ENCODE data around the gene NCR1. TPM values are rescaled to one million over a fixed set of nuclear protein-coding genes. Genes with fewer than 3 reads are reported as not detected.
"Not testable (repeated sequence)": the region's sequence is repeated elsewhere in the genome, so short reads cannot be mapped to it uniquely, and the experiment has no call there.

The NCR1 gene
- polyA plus RNA-seq, 1 experiment: not detected

DNA sequence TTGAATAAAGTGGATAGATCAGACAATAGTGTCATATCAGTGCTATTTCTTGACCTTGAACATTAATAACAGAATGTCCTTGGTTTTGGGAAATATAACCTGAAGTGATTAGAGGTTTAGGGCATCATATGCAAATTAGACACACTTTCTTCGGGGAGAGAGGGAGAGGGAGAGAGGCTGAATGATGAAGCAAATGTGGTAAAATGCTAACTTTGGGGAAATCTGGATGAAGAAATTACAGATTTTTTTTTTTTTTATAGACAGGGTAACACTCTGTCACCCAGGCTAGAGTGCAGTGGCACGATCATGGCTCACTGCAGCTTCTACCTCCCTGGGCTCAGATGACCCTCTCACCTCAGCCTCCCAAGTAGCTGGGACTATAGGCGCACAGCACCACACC is 3.9 kb upstream of the NCR1 start:
- DNase-seq (ENCODE audit: low read depth): no peak
- ChIA-PET POLR2A (no interaction called here), CTCF (no interaction called here)
- H3K27me3 ChIP-seq (ENCODE audit: control insufficient read depth, insufficient read depth, low read length): no peaks in the 10 kb centered on the region
- no peaks in the 10 kb centered on the region for H3K36me3 ChIP-seq (ENCODE audit: control insufficient read depth, insufficient read depth, low read length)
- no peak overlapping the region for H3K4me3 ChIP-seq (ENCODE audit: low read depth, low read length)
- TF ChIP-seq, protein P1, sequence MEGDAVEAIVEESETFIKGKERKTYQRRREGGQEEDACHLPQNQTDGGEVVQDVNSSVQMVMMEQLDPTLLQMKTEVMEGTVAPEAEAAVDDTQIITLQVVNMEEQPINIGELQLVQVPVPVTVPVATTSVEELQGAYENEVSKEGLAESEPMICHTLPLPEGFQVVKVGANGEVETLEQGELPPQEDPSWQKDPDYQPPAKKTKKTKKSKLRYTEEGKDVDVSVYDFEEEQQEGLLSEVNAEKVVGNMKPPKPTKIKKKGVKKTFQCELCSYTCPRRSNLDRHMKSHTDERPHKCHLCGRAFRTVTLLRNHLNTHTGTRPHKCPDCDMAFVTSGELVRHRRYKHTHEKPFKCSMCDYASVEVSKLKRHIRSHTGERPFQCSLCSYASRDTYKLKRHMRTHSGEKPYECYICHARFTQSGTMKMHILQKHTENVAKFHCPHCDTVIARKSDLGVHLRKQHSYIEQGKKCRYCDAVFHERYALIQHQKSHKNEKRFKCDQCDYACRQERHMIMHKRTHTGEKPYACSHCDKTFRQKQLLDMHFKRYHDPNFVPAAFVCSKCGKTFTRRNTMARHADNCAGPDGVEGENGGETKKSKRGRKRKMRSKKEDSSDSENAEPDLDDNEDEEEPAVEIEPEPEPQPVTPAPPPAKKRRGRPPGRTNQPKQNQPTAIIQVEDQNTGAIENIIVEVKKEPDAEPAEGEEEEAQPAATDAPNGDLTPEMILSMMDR (IDR thresholded peaks at IDR 0.05; ENCODE audit: insufficient read depth, low read depth, low read length): no peak

DNA sequence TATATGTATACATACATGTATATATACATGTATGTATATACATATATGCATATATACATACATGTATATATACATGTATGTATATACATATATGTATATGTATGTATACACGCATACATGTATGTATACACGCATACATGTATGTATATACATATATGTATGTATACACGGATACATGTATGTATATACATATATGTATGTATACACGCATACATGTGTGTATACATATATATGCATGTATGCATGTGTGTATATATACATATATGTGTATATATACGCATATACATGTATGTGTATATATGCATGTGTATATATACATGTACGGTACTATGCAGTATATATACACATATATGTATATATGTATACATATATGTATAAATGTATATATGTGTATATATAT is 2.6 kb upstream of the NCR1 start:
- Histone ChIP-seq H3K4me3 (ENCODE audit: low read depth, low read length) (no peak overlapping the region), H3K36me3 (ENCODE audit: control insufficient read depth, insufficient read depth, low read length) (no peaks in the 10 kb centered on the region), H3K27me3 (ENCODE audit: control insufficient read depth, insufficient read depth, low read length) (no peaks in the 10 kb centered on the region)
- CTCF ChIA-PET: no interaction called here
- DNase-seq (ENCODE audit: low read depth): no peak
- POLR2A ChIA-PET: no interaction called here
- TF ChIP-seq, protein P1 (IDR thresholded peaks at IDR 0.05; ENCODE audit: insufficient read depth, low read depth, low read length): no peak

DNA sequence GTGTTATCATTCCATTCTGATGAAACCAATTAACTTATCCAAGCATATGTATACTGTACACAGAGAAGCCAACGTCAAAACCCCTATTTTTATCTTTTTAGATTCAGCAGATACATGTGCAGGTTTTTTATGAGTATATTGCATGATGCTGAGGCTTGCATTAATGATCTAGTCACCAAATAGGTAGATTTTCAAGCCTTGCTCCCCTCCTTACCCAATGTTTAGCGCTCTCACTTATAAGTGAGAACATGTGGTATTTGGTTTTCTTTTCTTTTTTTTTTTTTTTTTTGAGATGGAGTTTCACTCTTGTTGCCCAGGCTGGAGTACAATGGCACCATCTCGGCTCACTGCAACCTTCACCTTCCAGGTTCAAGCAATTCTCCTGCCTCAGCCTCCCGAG is 1.7 kb upstream of the NCR1 start:
- H3K27me3 ChIP-seq (ENCODE audit: control insufficient read depth, insufficient read depth, low read length); DNase-seq (ENCODE audit: low read depth); H3K36me3 ChIP-seq (ENCODE audit: control insufficient read depth, insufficient read depth, low read length); CTCF ChIA-PET; POLR2A ChIA-PET; H3K4me3 ChIP-seq (ENCODE audit: low read depth, low read length): not testable (repeated sequence)

DNA sequence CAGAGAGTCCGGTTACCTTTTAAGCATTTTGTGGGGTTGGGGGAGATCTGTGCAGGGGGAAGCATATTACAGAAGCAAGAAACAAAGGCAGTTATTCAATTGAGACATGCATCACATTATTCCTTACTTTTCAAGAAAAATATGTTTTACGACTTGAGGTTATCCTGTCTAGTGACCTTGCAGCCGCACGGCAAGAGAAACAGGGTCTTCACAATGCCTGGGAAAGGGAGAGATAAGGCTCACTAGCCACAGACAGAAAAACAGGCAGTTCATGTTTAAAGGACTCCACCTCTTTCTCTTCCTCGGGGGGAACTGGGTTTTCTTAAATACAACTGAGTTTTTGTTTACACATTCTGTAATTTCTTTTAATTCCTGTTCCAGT is 536 bp upstream of the NCR1 start:
- H3K4me3 ChIP-seq (ENCODE audit: low read depth, low read length): no peak overlapping the region
- ChIA-PET CTCF (no interaction called here), POLR2A (no interaction called here)
- no peaks in the 10 kb centered on the region for H3K27me3 ChIP-seq (ENCODE audit: control insufficient read depth, insufficient read depth, low read length)
- TF ChIP-seq, protein P1 (IDR thresholded peaks at IDR 0.05; ENCODE audit: insufficient read depth, low read depth, low read length): no peak
- H3K36me3 ChIP-seq (ENCODE audit: control insufficient read depth, insufficient read depth, low read length): no peaks in the 10 kb centered on the region
- DNase-seq (ENCODE audit: low read depth): no peak

DNA sequence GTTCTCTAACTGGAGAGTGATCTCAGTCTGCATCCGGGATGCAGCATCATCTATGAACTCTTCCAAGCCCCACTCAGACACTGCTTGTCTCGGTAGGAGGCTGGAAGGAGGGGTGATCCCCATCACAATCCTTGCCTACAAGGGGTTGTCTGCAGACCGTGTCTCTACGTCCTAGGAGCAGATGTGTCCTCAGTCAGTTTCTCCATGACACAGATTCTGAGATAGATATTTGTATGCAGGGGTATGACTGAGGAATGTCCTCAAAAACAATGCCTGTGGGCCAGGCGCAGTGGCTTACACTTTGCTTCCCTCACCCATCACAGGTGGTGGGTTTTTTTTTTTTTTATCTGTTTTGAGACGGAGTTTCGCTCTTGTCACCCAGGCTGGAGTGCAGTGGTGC is 871 bp downstream of the NCR1 start:
- CTCF ChIA-PET: no interaction called here
- Histone ChIP-seq H3K27me3 (ENCODE audit: control insufficient read depth, insufficient read depth, low read length) (no peaks in the 10 kb centered on the region), H3K36me3 (ENCODE audit: control insufficient read depth, insufficient read depth, low read length) (no peaks in the 10 kb centered on the region), H3K4me3 (ENCODE audit: low read depth, low read length) (no peak overlapping the region)
- DNase-seq (ENCODE audit: low read depth): no peak
- TF ChIP-seq, protein P1 (IDR thresholded peaks at IDR 0.05; ENCODE audit: insufficient read depth, low read depth, low read length): no peak
- POLR2A ChIA-PET: no interaction called here

DNA sequence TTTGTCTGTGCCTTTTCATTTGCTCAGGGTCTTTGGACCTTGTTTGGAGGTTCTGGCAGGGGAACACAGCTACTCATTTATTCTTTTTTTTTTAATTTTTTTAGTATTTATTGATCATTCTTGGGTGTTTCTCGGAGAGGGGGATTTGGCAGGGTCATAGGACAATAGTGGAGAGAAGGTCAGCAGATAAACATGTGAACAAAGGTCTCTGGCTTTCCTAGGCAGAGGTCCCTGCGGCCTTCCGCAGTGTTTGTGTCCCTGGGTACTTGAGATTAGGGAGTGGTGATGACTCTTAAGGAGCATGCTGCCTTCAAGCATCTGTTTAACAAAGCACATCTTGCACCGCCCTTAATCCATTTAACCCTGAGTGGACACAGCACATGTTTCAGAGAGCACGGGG is 2.0 kb downstream of the NCR1 start:
- DNase-seq (ENCODE audit: low read depth); POLR2A ChIA-PET; CTCF ChIA-PET; H3K36me3 ChIP-seq (ENCODE audit: control insufficient read depth, insufficient read depth, low read length); H3K4me3 ChIP-seq (ENCODE audit: low read depth, low read length); H3K27me3 ChIP-seq (ENCODE audit: control insufficient read depth, insufficient read depth, low read length): not testable (repeated sequence)
